Measurements from ENCODE around the gene KIF7. TPM values are rescaled to one million over a fixed set of nuclear protein-coding genes. Genes with fewer than 3 reads are reported as not detected.
"Not testable (repeated sequence)": the region's sequence is repeated elsewhere in the genome, so short reads cannot be mapped to it uniquely, and the experiment has no call there.

The KIF7 gene
- total and polyA plus RNA-seq, 2 experiments from 2014 or later, result 4.6 to 20.1 TPM

DNA sequence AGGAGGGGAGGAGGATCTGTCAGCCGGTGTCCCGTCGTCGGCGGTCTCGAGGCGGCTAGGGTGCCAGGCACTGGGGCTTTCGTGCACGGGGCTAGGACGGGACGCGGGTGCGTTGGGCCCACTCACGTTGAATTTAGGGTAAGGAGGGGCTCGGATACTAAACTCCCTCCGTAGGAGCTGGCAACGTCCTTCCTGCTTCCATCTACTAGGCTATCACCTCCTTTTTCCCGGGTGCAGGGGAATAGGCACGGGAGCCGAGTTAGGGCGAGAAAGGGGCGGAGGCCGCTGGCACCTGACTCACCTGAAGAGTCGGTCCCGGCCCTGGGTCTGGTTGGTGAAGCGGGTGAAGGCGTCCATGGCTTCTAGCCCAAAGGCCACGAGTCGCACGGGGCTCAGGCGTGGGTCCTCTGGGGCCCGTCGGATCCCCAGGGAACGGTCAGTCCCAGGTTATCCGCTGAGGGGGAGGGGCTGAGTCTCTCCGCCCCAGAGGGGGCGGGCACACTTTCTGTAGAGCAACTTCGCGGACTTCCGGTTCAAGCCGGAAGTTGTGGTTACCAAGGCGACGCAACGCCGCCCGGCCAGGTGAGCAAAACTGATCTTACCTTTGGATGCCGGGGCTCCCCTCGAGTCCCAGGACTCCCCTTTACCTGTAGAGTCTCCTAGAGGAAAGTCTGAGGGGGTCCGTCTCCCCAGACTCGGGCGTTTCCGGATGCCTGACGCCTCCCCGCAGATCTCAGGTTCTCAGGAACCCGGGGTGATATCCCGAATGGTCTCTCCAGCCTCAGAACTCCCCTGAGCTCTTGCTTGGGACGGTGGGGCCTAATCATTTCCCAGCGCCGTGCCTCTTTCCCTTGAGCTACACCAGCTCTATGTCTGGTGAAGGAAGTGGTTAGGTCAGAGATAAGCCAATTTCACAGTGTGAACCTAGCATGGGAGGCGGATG is 35.3 kb upstream of the KIF7 start, which contains the start of the genes PEX11A and WDR93 (continued):
- TF ChIP-seq, protein P1, sequence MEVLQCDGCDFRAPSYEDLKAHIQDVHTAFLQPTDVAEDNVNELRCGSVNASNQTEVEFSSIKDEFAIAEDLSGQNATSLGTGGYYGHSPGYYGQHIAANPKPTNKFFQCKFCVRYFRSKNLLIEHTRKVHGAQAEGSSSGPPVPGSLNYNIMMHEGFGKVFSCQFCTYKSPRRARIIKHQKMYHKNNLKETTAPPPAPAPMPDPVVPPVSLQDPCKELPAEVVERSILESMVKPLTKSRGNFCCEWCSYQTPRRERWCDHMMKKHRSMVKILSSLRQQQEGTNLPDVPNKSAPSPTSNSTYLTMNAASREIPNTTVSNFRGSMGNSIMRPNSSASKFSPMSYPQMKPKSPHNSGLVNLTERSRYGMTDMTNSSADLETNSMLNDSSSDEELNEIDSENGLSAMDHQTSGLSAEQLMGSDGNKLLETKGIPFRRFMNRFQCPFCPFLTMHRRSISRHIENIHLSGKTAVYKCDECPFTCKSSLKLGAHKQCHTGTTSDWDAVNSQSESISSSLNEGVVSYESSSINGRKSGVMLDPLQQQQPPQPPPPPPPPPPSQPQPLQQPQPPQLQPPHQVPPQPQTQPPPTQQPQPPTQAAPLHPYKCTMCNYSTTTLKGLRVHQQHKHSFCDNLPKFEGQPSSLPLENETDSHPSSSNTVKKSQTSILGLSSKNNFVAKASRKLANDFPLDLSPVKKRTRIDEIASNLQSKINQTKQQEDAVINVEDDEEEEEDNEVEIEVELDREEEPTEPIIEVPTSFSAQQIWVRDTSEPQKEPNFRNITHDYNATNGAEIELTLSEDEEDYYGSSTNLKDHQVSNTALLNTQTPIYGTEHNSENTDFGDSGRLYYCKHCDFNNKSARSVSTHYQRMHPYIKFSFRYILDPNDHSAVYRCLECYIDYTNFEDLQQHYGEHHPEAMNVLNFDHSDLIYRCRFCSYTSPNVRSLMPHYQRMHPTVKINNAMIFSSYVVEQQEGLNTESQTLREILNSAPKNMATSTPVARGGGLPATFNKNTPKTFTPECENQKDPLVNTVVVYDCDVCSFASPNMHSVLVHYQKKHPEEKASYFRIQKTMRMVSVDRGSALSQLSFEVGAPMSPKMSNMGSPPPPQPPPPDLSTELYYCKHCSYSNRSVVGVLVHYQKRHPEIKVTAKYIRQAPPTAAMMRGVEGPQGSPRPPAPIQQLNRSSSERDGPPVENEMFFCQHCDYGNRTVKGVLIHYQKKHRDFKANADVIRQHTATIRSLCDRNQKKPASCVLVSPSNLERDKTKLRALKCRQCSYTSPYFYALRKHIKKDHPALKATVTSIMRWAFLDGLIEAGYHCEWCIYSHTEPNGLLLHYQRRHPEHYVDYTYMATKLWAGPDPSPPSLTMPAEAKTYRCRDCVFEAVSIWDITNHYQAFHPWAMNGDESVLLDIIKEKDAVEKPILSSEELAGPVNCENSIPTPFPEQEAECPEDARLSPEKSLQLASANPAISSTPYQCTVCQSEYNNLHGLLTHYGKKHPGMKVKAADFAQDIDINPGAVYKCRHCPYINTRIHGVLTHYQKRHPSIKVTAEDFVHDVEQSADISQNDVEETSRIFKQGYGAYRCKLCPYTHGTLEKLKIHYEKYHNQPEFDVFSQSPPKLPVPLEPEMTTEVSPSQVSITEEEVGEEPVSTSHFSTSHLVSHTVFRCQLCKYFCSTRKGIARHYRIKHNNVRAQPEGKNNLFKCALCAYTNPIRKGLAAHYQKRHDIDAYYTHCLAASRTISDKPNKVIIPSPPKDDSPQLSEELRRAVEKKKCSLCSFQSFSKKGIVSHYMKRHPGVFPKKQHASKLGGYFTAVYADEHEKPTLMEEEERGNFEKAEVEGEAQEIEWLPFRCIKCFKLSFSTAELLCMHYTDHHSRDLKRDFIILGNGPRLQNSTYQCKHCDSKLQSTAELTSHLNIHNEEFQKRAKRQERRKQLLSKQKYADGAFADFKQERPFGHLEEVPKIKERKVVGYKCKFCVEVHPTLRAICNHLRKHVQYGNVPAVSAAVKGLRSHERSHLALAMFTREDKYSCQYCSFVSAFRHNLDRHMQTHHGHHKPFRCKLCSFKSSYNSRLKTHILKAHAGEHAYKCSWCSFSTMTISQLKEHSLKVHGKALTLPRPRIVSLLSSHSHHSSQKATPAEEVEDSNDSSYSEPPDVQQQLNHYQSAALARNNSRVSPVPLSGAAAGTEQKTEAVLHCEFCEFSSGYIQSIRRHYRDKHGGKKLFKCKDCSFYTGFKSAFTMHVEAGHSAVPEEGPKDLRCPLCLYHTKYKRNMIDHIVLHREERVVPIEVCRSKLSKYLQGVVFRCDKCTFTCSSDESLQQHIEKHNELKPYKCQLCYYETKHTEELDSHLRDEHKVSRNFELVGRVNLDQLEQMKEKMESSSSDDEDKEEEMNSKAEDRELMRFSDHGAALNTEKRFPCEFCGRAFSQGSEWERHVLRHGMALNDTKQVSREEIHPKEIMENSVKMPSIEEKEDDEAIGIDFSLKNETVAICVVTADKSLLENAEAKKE (CRISPR knock-in tag; IDR thresholded peaks at IDR 0.05), result no peak
- TF ChIP-seq, protein P2, sequence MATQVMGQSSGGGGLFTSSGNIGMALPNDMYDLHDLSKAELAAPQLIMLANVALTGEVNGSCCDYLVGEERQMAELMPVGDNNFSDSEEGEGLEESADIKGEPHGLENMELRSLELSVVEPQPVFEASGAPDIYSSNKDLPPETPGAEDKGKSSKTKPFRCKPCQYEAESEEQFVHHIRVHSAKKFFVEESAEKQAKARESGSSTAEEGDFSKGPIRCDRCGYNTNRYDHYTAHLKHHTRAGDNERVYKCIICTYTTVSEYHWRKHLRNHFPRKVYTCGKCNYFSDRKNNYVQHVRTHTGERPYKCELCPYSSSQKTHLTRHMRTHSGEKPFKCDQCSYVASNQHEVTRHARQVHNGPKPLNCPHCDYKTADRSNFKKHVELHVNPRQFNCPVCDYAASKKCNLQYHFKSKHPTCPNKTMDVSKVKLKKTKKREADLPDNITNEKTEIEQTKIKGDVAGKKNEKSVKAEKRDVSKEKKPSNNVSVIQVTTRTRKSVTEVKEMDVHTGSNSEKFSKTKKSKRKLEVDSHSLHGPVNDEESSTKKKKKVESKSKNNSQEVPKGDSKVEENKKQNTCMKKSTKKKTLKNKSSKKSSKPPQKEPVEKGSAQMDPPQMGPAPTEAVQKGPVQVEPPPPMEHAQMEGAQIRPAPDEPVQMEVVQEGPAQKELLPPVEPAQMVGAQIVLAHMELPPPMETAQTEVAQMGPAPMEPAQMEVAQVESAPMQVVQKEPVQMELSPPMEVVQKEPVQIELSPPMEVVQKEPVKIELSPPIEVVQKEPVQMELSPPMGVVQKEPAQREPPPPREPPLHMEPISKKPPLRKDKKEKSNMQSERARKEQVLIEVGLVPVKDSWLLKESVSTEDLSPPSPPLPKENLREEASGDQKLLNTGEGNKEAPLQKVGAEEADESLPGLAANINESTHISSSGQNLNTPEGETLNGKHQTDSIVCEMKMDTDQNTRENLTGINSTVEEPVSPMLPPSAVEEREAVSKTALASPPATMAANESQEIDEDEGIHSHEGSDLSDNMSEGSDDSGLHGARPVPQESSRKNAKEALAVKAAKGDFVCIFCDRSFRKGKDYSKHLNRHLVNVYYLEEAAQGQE (IDR thresholded peaks at IDR 0.05; ENCODE audit: unreplicated experiment), result no peak
- TF ChIP-seq EZH2 (IDR thresholded peaks at IDR 0.05; ENCODE audit: low read depth, unreplicated experiment), result peak; percentile 51
- no peak for TF ChIP-seq ZNF114 (CRISPR knock-in tag; IDR thresholded peaks at IDR 0.05)
- TF ChIP-seq CREB1 (CRISPR knock-in tag; IDR thresholded peaks at IDR 0.05; ENCODE audit: low read depth), result no peak
- TF ChIP-seq STAT1 (IDR thresholded peaks at IDR 0.05; ENCODE audit: unreplicated experiment), result no peak
- no peak for TF ChIP-seq JUNB (IDR thresholded peaks at IDR 0.05; ENCODE audit: unreplicated experiment)

DNA sequence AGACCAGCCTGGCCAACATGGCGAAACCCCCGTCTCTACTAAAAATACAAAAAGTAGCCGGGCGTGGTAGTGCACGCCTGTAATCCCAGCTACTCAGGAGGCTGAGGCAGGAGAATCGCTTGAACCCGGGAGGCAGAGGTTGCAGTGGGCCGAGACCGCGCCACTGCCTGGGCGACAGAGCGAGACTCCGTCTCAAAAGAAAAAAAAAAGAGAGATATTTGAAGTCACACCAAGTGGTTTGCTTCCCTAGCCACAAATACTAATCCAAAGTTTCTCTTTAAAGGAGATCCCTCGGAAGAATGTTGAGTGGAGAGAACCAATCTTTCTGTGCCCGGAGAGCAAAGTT is 34.6 kb upstream of the KIF7 start:
- H3K9me3 Mint-ChIP-seq; H3K4me1 Mint-ChIP-seq; H3K9me2 ChIP-seq (ENCODE audit: insufficient read depth); DNase-seq (ENCODE audit: low spot score); H3K4me1 ChIP-seq (ENCODE audit: insufficient read depth); H3K27ac Mint-ChIP-seq; ATAC-seq; H3K36me3 Mint-ChIP-seq (ENCODE audit: low read depth); H3K79me2 ChIP-seq (replicated peaks; ENCODE audit: insufficient read depth); H3K27ac ChIP-seq (ENCODE audit: low read depth); H3K27me3 ChIP-seq (ENCODE audit: insufficient read depth); H4K20me1 ChIP-seq (replicated peaks; ENCODE audit: insufficient read depth); H3F3A ChIP-seq (replicated peaks; ENCODE audit: low read depth); H3K36me3 ChIP-seq (ENCODE audit: insufficient read depth): not testable (repeated sequence)
- Histone ChIP-seq H3K4me2 (peak overlapping the region; percentile 78), H2AFZ (peak overlapping the region; percentile 99), H3K4me3 (peak overlapping the region; percentile 94)
- peak overlapping the region; percentile 90 for H3K4me3 Mint-ChIP-seq
- peaks cover 10% of the 10 kb centered on the region for H3K27me3 Mint-ChIP-seq (ENCODE audit: insufficient read depth, low read depth, poor library complexity)

All from GM23338 (cell line).